Amniotic stem cell (primary cell): ENCODE data around the gene FHIT.

Source experiments
- DNase-seq: peaks from one replicate; lab custom pipeline; 2025; lab: John Stamatoyannopoulos, UW

The FHIT gene

GRCh38 chr3:60325610-60326170 is 925.6 kb downstream of the FHIT start:
- no peak for DNase-seq

DNA sequence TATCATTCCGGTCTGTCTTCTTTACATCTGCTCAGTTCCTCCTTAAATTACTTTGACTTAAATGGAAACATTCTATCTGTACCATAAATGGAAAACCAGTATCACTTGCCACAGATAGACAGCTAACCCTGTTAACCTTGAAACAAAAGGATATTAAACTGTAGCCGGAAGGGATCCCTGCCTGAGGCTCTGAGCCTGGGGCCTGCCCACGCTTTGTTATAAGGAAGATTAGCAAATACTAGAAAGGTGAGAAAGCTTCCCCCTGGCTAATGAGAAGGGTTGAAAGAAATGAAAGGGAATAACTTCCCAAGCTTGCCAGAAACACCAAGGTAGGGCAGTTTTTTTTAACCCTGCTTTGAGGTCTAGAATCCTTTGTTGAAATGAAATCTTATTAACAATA is 927.6 kb downstream of the FHIT start:
- no peak for DNase-seq

GRCh38 chr3:60323180-60323579 is 928.1 kb downstream of the FHIT start:
- DNase-seq, result no peak

DNA sequence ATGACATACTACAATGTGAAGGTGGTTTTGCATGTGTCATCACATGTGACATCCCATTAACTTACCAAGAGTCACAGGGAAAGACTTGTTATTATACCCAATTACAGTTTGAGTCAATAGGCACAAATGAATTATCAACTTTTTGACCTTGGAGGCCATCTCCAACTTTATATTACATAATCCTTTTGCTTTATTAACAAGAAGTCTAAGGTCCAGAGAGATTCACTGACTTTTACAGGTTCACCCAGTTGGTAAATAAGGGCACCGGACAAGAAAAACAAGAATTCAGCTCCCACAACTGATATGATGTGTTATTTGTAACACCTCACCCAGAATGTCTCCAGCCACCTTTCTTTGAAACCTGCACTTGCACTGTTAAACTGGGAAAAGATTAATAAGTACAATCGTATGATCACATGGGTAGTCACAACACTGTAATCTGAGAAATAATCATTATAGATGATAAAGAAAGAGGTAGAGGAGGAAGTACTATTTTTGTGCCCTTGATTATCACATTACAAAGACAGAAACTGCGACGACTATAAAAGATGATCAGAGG is 928.9 kb downstream of the FHIT start:
- no peak for DNase-seq

GRCh38 chr3:60319179-60319858 is 931.9 kb downstream of the FHIT start:
- DNase-seq, result no peak

- DNase-seq, result no peak
Observed at GRCh38 chr3:60316121-60316797, 935.0 kb downstream of the FHIT start.

DNA sequence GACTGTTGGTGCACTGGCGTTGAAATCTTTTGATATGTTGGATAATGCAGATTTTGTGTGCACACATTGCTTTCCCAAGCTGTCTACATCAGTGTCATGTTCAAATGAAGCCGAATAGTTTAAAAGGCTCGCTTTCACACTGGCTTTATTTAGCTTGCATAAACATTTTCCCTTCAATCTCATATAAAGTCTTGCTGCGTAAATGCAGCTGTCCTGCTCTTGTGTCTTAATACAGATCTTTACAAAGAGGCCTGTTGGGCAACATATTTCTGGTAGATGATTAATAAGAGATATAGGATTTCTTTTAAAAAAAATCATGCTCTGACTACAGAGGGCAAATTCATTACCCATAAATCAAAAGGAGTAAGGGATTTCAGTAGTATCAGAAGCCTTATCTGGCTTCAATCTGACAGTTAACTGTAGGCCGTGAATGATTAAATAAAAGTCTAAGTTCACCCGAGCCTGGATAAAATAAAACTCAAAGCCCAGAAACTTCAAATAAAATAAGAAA is 937.2 kb downstream of the FHIT start:
- no peak for DNase-seq

- DNase-seq, result no peak
Observed at GRCh38 chr3:60313231-60313798, 937.9 kb downstream of the FHIT start.

DNA sequence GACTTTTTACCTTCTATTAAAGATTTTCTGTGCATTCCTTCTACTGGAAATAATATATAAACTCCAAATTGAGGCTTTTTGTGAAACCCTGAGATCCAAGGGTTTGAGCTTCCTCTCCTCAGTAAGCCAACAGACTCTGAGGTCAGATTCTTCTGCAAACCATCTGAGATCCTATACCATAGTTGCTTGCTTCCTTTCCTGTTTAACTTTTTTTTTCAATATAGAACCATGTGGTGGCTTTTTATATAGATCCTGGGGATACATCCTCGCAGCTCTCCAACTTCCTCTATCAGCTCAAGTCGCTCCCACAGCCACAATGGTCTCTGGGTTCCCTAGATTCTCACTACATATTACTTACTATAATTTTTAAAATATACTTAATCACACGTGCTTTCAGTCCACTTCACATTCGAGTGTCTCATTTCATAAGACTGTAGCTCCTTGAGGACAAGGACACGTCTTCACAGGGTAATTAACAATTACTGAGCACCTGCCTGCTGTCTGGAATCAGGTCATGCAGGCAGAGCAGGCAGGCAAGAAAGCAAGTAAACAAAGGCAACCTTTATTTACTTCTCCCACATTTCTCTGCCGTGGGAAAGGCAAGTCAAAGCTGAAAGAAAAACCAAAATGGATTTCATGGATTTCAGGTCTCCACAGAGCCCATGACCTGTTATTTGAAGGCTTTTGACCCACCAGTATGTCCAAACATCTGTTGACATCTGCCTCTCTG is 941.5 kb downstream of the FHIT start:
- no peak for DNase-seq

GRCh38 chr3:60308808-60309207 is 942.4 kb downstream of the FHIT start:
- no peak for DNase-seq

DNA sequence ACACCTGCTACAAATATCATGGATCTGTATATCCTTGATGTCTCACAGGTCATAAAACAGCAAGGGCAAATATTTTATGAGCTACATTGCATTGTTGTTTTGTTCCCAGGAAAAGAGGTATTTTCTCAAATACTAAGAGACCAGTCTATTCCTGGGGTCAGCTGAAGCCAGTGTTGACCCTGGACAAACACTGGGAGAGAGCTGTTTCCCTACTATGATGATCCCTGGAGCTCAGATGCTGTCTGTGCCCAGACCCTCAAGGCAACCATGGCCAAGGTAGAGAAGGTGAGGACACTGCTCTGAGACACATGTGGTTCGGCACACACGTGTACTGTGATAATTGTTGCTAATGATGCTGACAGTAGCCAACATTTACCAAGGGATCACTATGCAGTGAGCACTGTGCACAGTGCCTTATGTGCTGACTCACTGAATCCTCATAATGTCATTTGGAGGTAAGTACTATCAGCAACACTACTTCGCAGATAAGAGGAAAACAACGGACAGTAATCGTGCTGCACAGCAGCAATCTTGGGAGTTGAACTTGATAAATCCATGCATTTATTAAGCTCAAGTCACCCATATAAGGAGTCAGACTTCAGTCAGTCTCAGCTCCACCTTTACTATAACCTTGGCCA is 943.6 kb downstream of the FHIT start:
- no peak for DNase-seq

DNA sequence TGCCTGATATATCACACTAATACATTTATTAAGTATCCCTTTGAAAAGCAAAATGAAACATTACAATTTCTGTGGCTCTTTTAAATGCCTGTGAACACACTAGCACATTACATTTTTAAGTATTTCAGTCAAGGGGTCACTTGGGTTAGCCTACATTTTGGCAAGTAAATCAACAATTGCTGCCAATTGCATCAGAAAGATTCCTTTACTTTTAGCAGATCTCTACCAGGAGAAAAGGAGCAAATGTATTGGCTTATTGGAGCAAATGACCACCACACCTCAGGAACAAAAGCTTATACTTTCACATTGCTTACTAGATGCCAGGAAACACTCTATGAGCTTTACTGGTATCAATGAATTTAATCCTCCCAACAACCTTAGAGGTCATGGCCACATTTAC is 947.1 kb downstream of the FHIT start:
- no peak for DNase-seq

DNA sequence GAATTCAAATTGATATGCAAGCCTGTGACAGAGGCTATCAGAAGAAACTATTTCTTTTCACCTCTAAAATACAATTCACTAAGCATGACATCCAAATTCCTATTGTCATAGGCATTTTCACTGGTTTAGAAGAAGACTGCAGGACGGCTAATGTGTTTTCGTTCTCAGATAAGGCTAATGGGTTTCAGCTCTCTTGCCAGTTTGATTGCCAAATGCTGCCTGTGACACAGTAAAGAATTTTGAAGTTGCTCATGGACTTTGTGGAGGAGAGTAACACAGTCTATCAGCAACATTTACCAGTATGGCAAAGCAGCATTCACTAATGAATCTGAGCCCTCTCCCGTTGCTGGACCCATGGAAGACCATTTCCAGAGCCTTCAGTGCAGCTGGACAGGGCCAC is 948.1 kb downstream of the FHIT start:
- DNase-seq, result no peak

GRCh38 chr3:60301142-60301541 is 950.1 kb downstream of the FHIT start:
- no peak for DNase-seq

- no peak for DNase-seq
Observed at GRCh38 chr3:60298141-60298540, 953.1 kb downstream of the FHIT start.

DNA sequence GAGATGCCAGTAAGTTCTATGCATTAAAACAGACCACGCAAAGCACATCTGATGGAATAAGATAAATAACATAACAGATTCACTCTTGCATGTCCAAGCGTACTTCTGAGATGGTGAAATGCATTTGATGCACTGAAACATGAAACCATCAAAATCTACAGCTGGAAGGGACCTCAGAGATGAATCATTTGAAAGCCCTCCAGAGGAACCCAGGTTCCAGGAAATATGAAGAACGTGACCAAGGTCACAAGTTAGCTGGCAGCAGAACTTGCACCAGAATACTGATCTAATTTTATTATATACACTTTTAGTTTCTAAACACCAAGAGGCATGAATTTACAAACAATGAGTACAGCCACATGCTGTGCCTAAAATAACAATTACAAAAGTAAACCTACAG is 957.1 kb downstream of the FHIT start:
- DNase-seq, result no peak

- DNase-seq, result no peak
Observed at GRCh38 chr3:60291115-60291514, 960.1 kb downstream of the FHIT start.

DNA sequence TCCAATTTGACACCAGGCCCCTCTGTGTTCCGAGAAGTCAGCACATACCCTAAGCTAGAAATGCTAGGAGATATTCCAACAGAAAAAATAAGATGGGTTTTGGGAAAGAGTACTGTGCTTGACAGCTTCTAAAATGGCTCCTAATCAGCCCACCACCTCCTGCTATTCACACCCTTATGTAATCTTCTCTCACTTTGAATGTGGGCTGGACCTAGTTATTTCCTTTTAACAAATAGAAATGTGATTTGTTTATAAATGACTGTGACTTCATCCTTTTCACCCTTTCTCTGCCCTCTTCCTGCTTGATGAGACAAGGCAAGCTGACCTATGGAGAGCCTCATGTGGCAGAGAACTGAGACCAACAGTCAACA is 961.1 kb downstream of the FHIT start:
- no peak for DNase-seq

DNA sequence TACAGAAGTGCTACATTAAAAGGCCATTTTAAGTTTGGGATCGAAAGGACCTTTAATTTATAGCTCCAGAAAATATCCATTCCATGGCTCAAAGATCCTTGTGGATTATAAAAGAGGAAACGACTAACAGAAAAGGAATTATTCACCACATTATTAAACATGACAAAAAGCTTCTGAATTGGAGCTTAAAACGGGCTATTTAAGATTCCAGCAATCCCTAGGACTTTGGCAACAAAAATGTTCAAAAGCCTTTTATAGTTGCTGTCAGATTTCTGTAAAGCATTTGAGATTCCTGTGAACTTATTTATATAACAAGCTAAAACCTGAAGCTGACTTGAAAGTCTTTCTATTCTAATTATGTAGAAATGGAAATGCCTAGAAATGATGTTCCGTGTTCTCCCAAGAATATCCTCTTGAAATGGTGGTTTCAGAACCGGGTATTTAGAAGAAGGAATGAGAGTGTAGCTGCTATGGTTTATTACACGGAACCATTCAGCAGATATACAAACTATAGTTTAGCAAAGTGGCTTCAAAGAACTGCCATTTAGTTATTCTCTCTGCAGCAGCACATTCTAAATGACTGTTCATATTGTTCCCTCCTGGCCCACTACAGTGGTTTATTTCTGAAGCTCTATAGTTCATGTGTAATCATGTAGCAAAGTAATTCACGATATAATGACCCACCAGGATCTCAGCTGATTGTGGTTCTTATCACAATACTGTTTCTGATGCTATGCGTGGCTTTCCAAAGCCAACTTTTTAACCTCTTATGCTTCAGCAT is 961.7 kb downstream of the FHIT start:
- DNase-seq, result no peak

DNA sequence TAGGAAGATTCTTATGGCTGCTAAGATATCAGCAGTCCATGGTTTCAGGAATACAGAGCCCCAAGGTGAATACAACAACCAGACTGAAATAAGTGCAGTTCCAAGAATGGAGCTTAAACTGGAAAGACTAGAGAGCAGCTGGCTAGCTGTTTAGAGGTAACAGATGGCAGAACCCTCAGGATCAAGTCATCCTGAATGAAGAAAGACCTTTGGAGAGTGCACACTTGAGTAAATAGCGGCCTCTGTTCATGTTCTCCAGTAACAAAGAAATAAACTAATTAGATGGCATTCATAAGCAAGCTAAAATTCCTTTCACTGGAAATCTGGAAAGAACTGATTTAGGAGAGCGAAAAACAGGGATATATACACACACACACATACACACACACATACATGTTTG is 968.4 kb downstream of the FHIT start:
- DNase-seq, result no peak

DNA sequence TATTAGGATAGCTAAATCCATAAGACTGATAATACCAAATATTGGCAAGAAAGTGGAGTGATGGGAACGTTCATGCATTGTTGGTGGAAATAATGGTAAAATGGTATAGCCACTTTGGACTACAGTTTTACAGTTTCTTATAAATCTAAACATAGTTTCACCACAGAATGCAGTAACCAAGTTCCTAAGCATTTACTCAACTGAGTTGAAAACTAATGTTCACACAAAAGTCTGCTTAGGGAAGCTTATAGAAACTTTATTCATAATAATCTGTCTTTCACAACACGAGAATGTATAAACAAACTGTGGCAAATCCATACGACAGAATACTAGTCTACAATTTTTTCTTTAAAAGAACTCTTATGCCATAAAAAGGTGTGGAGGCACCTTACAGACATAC is 969.3 kb downstream of the FHIT start:
- DNase-seq, result no peak
